ENCODE measurements around the gene PRKD3. TPM values are rescaled to one million over a fixed set of nuclear protein-coding genes. Genes with fewer than 3 reads are reported as not detected.
"Not testable (repeated sequence)": the region's sequence is repeated elsewhere in the genome, so short reads cannot be mapped to it uniquely, and the experiment has no call there.

Gene PRKD3
- total RNA-seq, 1 experiment from 2014 or later, result 70.6 TPM

GRCh38 chr2:37316181-37316580 lies 8.5 kb downstream of the PRKD3 start:
- no peak for DNase-seq (ENCODE audit: low read depth)

- no peak for DNase-seq (ENCODE audit: low read depth)
Observed at GRCh38 chr2:37315364-37315763, 9.3 kb downstream of the PRKD3 start.

GRCh38 chr2:37307500-37307899 lies 17.1 kb downstream of the PRKD3 start:
- no peak for DNase-seq (ENCODE audit: low read depth)

- DNase-seq (ENCODE audit: low read depth), result no peak
Observed at GRCh38 chr2:37306024-37306423, 18.6 kb downstream of the PRKD3 start.

GRCh38 chr2:37302701-37303252 lies 21.9 kb downstream of the PRKD3 start:
- DNase-seq (ENCODE audit: low read depth), result no peak

- DNase-seq (ENCODE audit: low read depth), result no peak
Observed at GRCh38 chr2:37301408-37301807, 23.2 kb downstream of the PRKD3 start.

- DNase-seq (ENCODE audit: low read depth), result no peak
Observed at GRCh38 chr2:37300578-37300977, 24.1 kb downstream of the PRKD3 start.

GRCh38 chr2:37300146-37300545 lies 24.5 kb downstream of the PRKD3 start:
- no peak for DNase-seq (ENCODE audit: low read depth)

GRCh38 chr2:37297632-37298031 lies 27.0 kb downstream of the PRKD3 start:
- DNase-seq (ENCODE audit: low read depth), result no peak

GRCh38 chr2:37295469-37296073 lies 29.1 kb downstream of the PRKD3 start:
- no peak for DNase-seq (ENCODE audit: low read depth)

- not testable (repeated sequence) for DNase-seq (ENCODE audit: low read depth)
Observed at GRCh38 chr2:37294858-37295257, 29.8 kb downstream of the PRKD3 start.

GRCh38 chr2:37291680-37292079 lies 33.0 kb downstream of the PRKD3 start:
- DNase-seq (ENCODE audit: low read depth), result no peak

- DNase-seq (ENCODE audit: low read depth), result no peak
Observed at GRCh38 chr2:37287966-37288365, 36.7 kb downstream of the PRKD3 start.

GRCh38 chr2:37284381-37284780 lies 40.3 kb downstream of the PRKD3 start:
- no peak for DNase-seq (ENCODE audit: low read depth)

GRCh38 chr2:37283207-37283606 lies 41.4 kb downstream of the PRKD3 start:
- peak; percentile 75 for DNase-seq (ENCODE audit: low read depth)

GRCh38 chr2:37282746-37283145 lies 41.9 kb downstream of the PRKD3 start:
- peak; percentile 3 for DNase-seq (ENCODE audit: low read depth)

- no peak for DNase-seq (ENCODE audit: low read depth)
Observed at GRCh38 chr2:37281916-37282315, 42.7 kb downstream of the PRKD3 start.

GRCh38 chr2:37276291-37276690 lies 48.3 kb downstream of the PRKD3 start:
- DNase-seq (ENCODE audit: low read depth), result no peak

Other genes starting within 250 kb of the PRKD3 start
- gene HEATR5B, start 240.5 kb downstream of the PRKD3 start, total RNA-seq (2014; rRNA removed; shearing (Covaris generic)), result 18.5 and 21.6 TPM in 2 replicates
- 19.7 and 25.2 TPM in 2 replicates for gene GPATCH11, start 240.3 kb downstream of the PRKD3 start, total RNA-seq (2014; rRNA removed; shearing (Covaris generic))
- 20.1 and 28.0 TPM in 2 replicates for gene EIF2AK2, start 167.9 kb downstream of the PRKD3 start, total RNA-seq (2014; rRNA removed; shearing (Covaris generic))
- not detected in 2 replicates for gene SULT6B1, start 136.2 kb downstream of the PRKD3 start, total RNA-seq (2014; rRNA removed; shearing (Covaris generic))
- gene CEBPZOS, start 128.3 kb downstream of the PRKD3 start, total RNA-seq (2014; rRNA removed; shearing (Covaris generic)), result 10.5 and 23.5 TPM in 2 replicates
- gene CEBPZ, start 93.2 kb downstream of the PRKD3 start, total RNA-seq (2014; rRNA removed; shearing (Covaris generic)), result 130 and 161 TPM in 2 replicates
- 21.3 and 26.8 TPM in 2 replicates for gene NDUFAF7, start 93.2 kb downstream of the PRKD3 start, total RNA-seq (2014; rRNA removed; shearing (Covaris generic))
- 27.8 and 42.6 TPM in 2 replicates for gene QPCT, start 19.8 kb upstream of the PRKD3 start, total RNA-seq (2014; rRNA removed; shearing (Covaris generic))